B cell (primary cell): ENCODE results near the gene IGLL5. TPM values are rescaled to one million over a fixed set of nuclear protein-coding genes. Genes with fewer than 3 reads are reported as not detected.

ENCODE experiments used
- ATAC-seq: fragments of 200-7000 bp; cut with Tn5 transposase; one replicate; pipeline ENCODE4 v1.10.0; 2021; ENCODE audit warnings: low read depth, mild to moderate bottlenecking, moderate number of reproducible peaks, moderate library complexity
- CTCF ChIA-PET: fragments of 350-600 bp; sonication (Branson Sonifier 250); formaldehyde crosslinking; loops from one replicate; lab custom pipeline; 2021; ENCODE audit warnings: antibody characterized with exemption, inconsistent platforms; lab: Charles Lee
- POLR2A ChIA-PET: fragments of 350-600 bp; sonication (Branson Sonifier 250); formaldehyde crosslinking; loops from one replicate; lab custom pipeline; 2021; ENCODE audit warnings: antibody characterized with exemption; lab: Charles Lee
- DNase-seq: peaks from one replicate; pipeline ENCODE4 v3.0.0; 2013
- H2AFZ ChIP-seq: 2 replicates; pipeline ENCODE4 v1.6.1; 2012; ENCODE audit warnings: mild to moderate bottlenecking, low read depth, low read length; ENCODE audit not compliant: insufficient read depth, poor library complexity, severe bottlenecking
- H3K27ac ChIP-seq, 2 donors: 1 replicate in 1 of 2; 2 replicates in 1 of 2; pipeline ENCODE4 v1.5.1; 2012 to 2013; ENCODE audit warnings: low read length in 2 of 2, mild to moderate bottlenecking in 2 of 2, moderate library complexity in 1 of 2
- H3K27me3 ChIP-seq, 4 experiments: fragments of 200-600 bp in 1 of 4; sonication (generic) in 1 of 4; replicated peaks in 1 of 4; 1 replicate in 2 of 4; 2 replicates in 2 of 4; pipeline versions ENCODE4 v1.6.1 to v1.7.0; 2013 to 2016; ENCODE audit warnings: low read length in 3 of 4, mild to moderate bottlenecking in 2 of 4, mixed read lengths in 1 of 4, moderate library complexity in 1 of 4; ENCODE audit not compliant: insufficient read depth in 4 of 4, control insufficient read depth in 3 of 4; ENCODE audit errors: control extremely low read depth in 1 of 4
- H3K36me3 ChIP-seq, 2 experiments: replicated peaks in 1 of 2; 1 replicate in 1 of 2; 2 replicates in 1 of 2; pipeline versions ENCODE4 v1.6.1 to v1.7.1; 2013; ENCODE audit warnings: low read length in 1 of 2; ENCODE audit not compliant: insufficient read depth in 2 of 2, control insufficient read depth in 1 of 2; ENCODE audit errors: control extremely low read depth in 1 of 2, extremely low read depth in 1 of 2
- H3K4me1 ChIP-seq, 2 donors: fragments of 200-600 bp in 1 of 2; sonication (generic) in 1 of 2; 1 replicate in 1 of 2; 2 replicates in 1 of 2; pipeline versions ENCODE4 v1.5.1 to v1.6.1; 2013 to 2017; ENCODE audit warnings: low read length in 2 of 2; ENCODE audit not compliant: control insufficient read depth in 2 of 2, insufficient read depth in 2 of 2
- H3K4me2 ChIP-seq: replicated peaks from 2 replicates; pipeline ENCODE3; 2012; ENCODE audit warnings: mild to moderate bottlenecking, low read depth, low read length; ENCODE audit not compliant: poor library complexity, severe bottlenecking
- H3K4me3 ChIP-seq, 5 experiments: fragments of 200-600 bp in 1 of 5; sonication (generic) in 1 of 5; 1 replicate in 3 of 5; 2 replicates in 2 of 5; pipeline versions ENCODE4 v1.5.1 to v1.7.0; 2011 to 2016; ENCODE audit warnings: low read length in 4 of 5, mild to moderate bottlenecking in 4 of 5, low read depth in 2 of 5, control low read depth in 1 of 5, moderate library complexity in 1 of 5; ENCODE audit not compliant: insufficient read depth in 1 of 5; ENCODE audit errors: control extremely low read depth in 1 of 5, extremely low read depth in 1 of 5
- H3K79me2 ChIP-seq: fragments of 200-600 bp; sonication (generic); one replicate; pipeline ENCODE4 v1.6.0; 2016; ENCODE audit warnings: low read length; ENCODE audit not compliant: control insufficient read depth, insufficient read depth
- H3K9ac ChIP-seq: fragments of 200-600 bp; sonication (generic); 2 replicates; pipeline ENCODE4 v1.6.1; 2017; ENCODE audit warnings: mild to moderate bottlenecking, low read length, moderate library complexity
- H3K9me3 ChIP-seq, 3 donors: one replicate each; pipeline versions ENCODE4 v1.6.1 to v1.7.1; 2013; ENCODE audit warnings: low read length in 2 of 3; ENCODE audit not compliant: control insufficient read depth in 2 of 3, insufficient read depth in 1 of 3; ENCODE audit errors: control extremely low read depth in 1 of 3
- H4K20me1 ChIP-seq: 2 replicates; pipeline ENCODE4 v1.6.0; 2012; ENCODE audit warnings: mild to moderate bottlenecking, low read length; ENCODE audit not compliant: insufficient read depth, control insufficient read depth, poor library complexity, severe bottlenecking
- H3K27ac Mint-ChIP-seq: one replicate; pipeline ENCODE4 v1.8.0; 2021; ENCODE audit warnings: mixed read lengths
- H3K27me3 Mint-ChIP-seq: one replicate; pipeline ENCODE4 v1.8.0; 2021; ENCODE audit warnings: mixed read lengths
- H3K4me1 Mint-ChIP-seq: one replicate; pipeline ENCODE4 v1.8.0; 2021; ENCODE audit warnings: mixed read lengths
- H3K4me3 Mint-ChIP-seq: one replicate; pipeline ENCODE4 v1.8.0; 2021; ENCODE audit warnings: mixed read lengths
- H3K9me3 Mint-ChIP-seq: one replicate; pipeline ENCODE4 v1.8.0; 2022; ENCODE audit warnings: mixed read lengths; ENCODE audit not compliant: insufficient read depth
- CTCF ChIP-seq: fragments of 200-600 bp; IDR thresholded peaks from one replicate; pipeline ENCODE4 v1.8.0; 2022; ENCODE audit warnings: antibody characterized with exemption, mild to moderate bottlenecking
- EZH2 ChIP-seq: IDR thresholded peaks from 2 replicates; pipeline ENCODE4 v1.6.1; 2012; ENCODE audit warnings: borderline replicate concordance, low read depth, mild to moderate bottlenecking, moderate library complexity, low read length; ENCODE audit not compliant: insufficient read depth, poor library complexity, severe bottlenecking
- WGBS: methylation state at CpG from one replicate; pipeline ENCODE4 v1.1.5; 2013; ENCODE audit warnings: missing lambda C conversion rate; ENCODE audit not compliant: insufficient coverage; 5-methylcytosine and 5-hydroxymethylcytosine counted together
- intact Hi-C: fragments of 100-400 bp; cut with micrococcal nuclease; formaldehyde crosslinking; loops from one replicate; pipeline ENCODE4 v1.10.0; 2022
- polyA plus RNA-seq: library from polyadenylated mRNA; depleted of rRNA; stranded (reverse); fragments of >200 nt; gene quantifications from 2 replicates; pipeline ENCODE4 v1.2.3, GENCODE V29; 2012
- total RNA-seq, 2 donors: library from RNA; stranded (reverse); fragments of 120-200 nt in 1 of 2; gene quantifications; 1 replicate in 1 of 2; 2 replicates in 1 of 2; pipeline versions ENCODE4 v1.2.3 to v1.2.4, GENCODE V29; 2013 to 2022

Gene IGLL5
- total and polyA plus RNA-seq, 2 donors (not counting 1 experiment from before 2014, with no cell fraction given), result 39.8 to 365 TPM

DNA sequence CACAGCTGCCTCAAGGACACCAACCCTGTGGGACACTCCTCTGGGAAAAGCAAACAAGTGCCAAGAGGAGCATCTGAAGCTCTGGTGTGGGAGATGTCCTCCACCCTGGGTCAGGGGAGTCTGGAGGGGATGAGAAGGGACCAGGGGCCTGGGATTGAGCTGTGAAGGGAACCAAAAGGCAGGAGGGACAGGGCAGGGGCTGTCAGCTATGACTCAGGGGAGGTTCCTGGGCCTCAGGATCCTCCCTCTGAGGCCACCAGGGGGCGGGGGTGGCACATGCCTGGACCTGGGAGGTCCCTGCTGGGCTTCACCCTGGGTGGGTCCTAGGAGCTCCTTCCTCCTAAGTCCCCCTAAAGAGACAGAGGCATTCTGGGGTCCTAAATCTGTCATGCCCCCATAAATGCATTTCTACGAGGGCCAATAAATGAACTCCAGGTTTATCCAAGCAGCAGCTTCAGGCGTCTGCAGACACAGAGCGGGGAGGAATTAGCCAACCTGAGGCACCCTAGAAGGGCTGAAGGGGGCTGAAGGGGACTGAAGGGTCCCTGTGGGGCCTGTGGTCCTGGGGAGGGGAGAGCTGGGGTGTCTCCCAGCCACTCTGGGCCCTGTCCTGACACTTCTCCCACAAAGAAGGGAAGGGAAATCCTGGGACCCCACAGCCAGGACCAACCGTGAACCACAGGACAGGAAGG lies 31.9 kb upstream of the IGLL5 start:
- intact Hi-C loops, result loop anchor here (1.0 kb wide), 1 partner anchor 29 kb away; no protein-coding TSS in a partner anchor
- H3K4me3 Mint-ChIP-seq, result peak overlapping the region; percentile 47
- H3K4me2 ChIP-seq, result peak overlapping the region; percentile 43

More for the DNA sequence above, 31.9 kb upstream of the IGLL5 start:
- H3K4me1 ChIP-seq, result peaks cover 35 to 39% of the 10 kb centered on the region in 2 donors
- H3K9me3 Mint-ChIP-seq, result no peaks in the 10 kb centered on the region
- 57% methylated on average over 4 of the region's 5 CpGs for WGBS
- H3K27me3 Mint-ChIP-seq, result peaks cover 16% of the 10 kb centered on the region
- H2AFZ ChIP-seq, result no peak overlapping the region
- H4K20me1 ChIP-seq, result no peaks in the 10 kb centered on the region
- no peak overlapping the region for H3K4me3 ChIP-seq
- H3K36me3 ChIP-seq, result no peaks in the 10 kb centered on the region
- ATAC-seq (peak; percentile 74), DNase-seq (peak; percentile 72)
- H3K79me2 ChIP-seq, result no peaks in the 10 kb centered on the region
- peaks cover 0 to 39% (median 1%) of the 10 kb centered on the region in 3 donors for H3K9me3 ChIP-seq
- ChIA-PET CTCF (interaction anchor here (0.6 to 15.0 kb wide), 28 partner anchors 9 to 189 kb away, joined by 3 to 412 read pairs (median 6); partner anchors contain the start of gene IGLL5), POLR2A (interaction anchor here (0.6 to 1.5 kb wide), 4 partner anchors 26 to 100 kb away, joined by 3 to 6 read pairs (median 3); no protein-coding TSS in a partner anchor)
- peak overlapping the region; percentile 71 for H3K27ac Mint-ChIP-seq
- H3K4me1 Mint-ChIP-seq, result peaks cover 34% of the 10 kb centered on the region
- no peak overlapping the region for H3K27ac ChIP-seq
- peaks cover 0 to 1% (median 0%) of the 10 kb centered on the region in 4 experiments for H3K27me3 ChIP-seq
- no peak overlapping the region for H3K9ac ChIP-seq
- TF ChIP-seq EZH2 (no peak), CTCF (peak; percentile 72)
